Common myeloid progenitor, CD34-positive (primary cell): ENCODE results near the gene PPIH.

Experiments
- CTCF ChIA-PET: fragments of 350-600 bp; sonication (Branson Sonifier 250); formaldehyde crosslinking; loops from one replicate; lab custom pipeline; 2021; ENCODE audit warnings: antibody characterized with exemption; lab: Charles Lee
- POLR2A ChIA-PET: fragments of 350-600 bp; sonication (Branson Sonifier 250); formaldehyde crosslinking; loops from one replicate; lab custom pipeline; 2021; ENCODE audit warnings: antibody characterized with exemption; lab: Charles Lee
- DNase-seq, 3 donors: peaks; one replicate each; pipeline versions ENCODE4 v3.0.0 to v3.0.0-alpha.2; 2013
- H3K27ac ChIP-seq, 2 experiments: 1 replicate in 1 of 2; 2 replicates in 1 of 2; pipeline ENCODE4 v1.7.0; 2013; ENCODE audit warnings: inconsistent platforms in 2 of 2, low read length in 2 of 2, mild to moderate bottlenecking in 2 of 2, low read depth in 1 of 2, moderate library complexity in 1 of 2; ENCODE audit not compliant: severe bottlenecking in 2 of 2, insufficient read depth in 1 of 2, poor library complexity in 1 of 2
- H3K27me3 ChIP-seq, 5 experiments: replicated peaks in 2 of 5; 1 replicate in 3 of 5; 2 replicates in 2 of 5; pipeline versions ENCODE4 v1.6.1 to v1.7.0; 2013; ENCODE audit warnings: low read length in 4 of 5, mild to moderate bottlenecking in 2 of 5, moderate library complexity in 2 of 5, inconsistent platforms in 1 of 5; ENCODE audit not compliant: insufficient read depth in 5 of 5, control insufficient read depth in 4 of 5
- H3K36me3 ChIP-seq, 4 experiments: 1 replicate in 2 of 4; 2 replicates in 2 of 4; pipeline versions ENCODE4 v1.6.1 to v1.7.0; 2013; ENCODE audit warnings: low read length in 3 of 4, control low read depth in 1 of 4, mild to moderate bottlenecking in 1 of 4; ENCODE audit not compliant: control insufficient read depth in 4 of 4, insufficient read depth in 4 of 4
- H3K4me1 ChIP-seq, 4 experiments: 1 replicate in 3 of 4; 2 replicates in 1 of 4; pipeline versions ENCODE4 v1.6.1 to v1.7.1; 2013; ENCODE audit warnings: low read length in 3 of 4, mild to moderate bottlenecking in 3 of 4, control low read depth in 1 of 4, inconsistent platforms in 1 of 4, moderate library complexity in 1 of 4; ENCODE audit not compliant: control insufficient read depth in 4 of 4, insufficient read depth in 4 of 4; ENCODE audit errors: control extremely low read depth in 1 of 4
- H3K4me3 ChIP-seq, 7 experiments: 1 replicate in 4 of 7; 2 replicates in 3 of 7; pipeline versions ENCODE4 v1.5.1 to v1.7.0; 2013; ENCODE audit warnings: mild to moderate bottlenecking in 7 of 7, low read length in 6 of 7, moderate library complexity in 6 of 7, inconsistent platforms in 2 of 7, low read depth in 2 of 7, control low read depth in 1 of 7; ENCODE audit not compliant: insufficient read depth in 4 of 7, control insufficient read depth in 1 of 7; ENCODE audit errors: extremely low read depth in 1 of 7
- H3K9me3 ChIP-seq, 5 experiments: 1 replicate in 4 of 5; 2 replicates in 1 of 5; pipeline versions ENCODE4 v1.6.1 to v1.7.1; 2013; ENCODE audit warnings: low read length in 4 of 5, mild to moderate bottlenecking in 2 of 5, inconsistent platforms in 1 of 5, low read depth in 1 of 5, moderate library complexity in 1 of 5; ENCODE audit not compliant: control insufficient read depth in 4 of 5, insufficient read depth in 2 of 5; ENCODE audit errors: control extremely low read depth in 1 of 5
- WGBS: methylation state at CpG from one replicate; pipeline ENCODE4 v1.1.5; 2013; ENCODE audit not compliant: insufficient coverage; 5-methylcytosine and 5-hydroxymethylcytosine counted together

The PPIH gene

DNA sequence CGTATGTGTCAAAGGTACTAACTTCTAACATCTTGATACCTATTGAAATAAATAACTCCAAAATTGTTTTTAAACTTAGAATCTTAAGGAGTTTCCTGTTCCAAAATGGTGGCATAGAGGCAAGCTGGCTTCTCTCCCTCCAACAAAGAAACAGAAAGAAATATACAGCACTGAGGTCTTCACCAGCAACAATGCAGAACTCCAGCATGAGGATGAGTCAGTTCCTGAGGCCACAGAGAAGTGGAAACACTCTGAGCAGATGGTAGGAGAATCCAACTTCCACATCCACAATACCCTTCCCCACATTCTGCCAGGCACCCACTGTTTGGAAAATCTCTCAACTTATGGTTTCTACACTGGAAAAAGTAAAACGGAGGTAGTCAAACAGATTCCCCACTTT is 12.2 kb upstream of the PPIH start:
- POLR2A ChIA-PET: no interaction called here
- WGBS: 100% methylated on average over 1 of the region's 2 CpGs
- Histone ChIP-seq H3K27me3 (no peaks in the 10 kb centered on the region), H3K4me3 (no peak overlapping the region), H3K36me3 (no peaks in the 10 kb centered on the region), H3K27ac (no peak overlapping the region), H3K4me1 (no peaks in the 10 kb centered on the region), H3K9me3 (peaks cover 0 to 2% (median 0%) of the 10 kb centered on the region in 5 experiments)
- DNase-seq: peak in 2 of 3 donors; percentile 14
- CTCF ChIA-PET: no interaction called here

DNA sequence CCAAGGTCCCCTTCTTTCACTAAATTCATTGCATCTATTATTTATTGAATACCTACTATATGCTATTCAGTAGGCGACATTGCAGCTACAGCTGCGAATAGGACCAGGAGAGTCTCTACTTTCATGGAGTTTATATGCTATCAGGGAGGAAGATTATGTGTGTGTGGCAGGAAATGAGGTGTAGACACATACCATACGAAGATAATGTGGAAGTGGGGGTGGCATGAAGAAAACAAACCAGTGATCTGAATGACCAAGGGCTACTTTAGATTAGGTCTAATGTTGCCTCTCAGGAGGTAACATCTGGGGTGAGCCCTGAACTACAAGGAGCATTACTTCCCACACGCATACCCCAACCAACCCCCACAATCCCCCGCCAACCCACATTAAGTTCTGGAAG is 1.0 kb upstream of the PPIH start:
- H3K4me1 ChIP-seq: peaks cover 13 to 25% (median 21%) of the 10 kb centered on the region in 4 experiments
- H3K36me3 ChIP-seq: peaks cover 0 to 24% (median 12%) of the 10 kb centered on the region in 4 experiments
- no peaks in the 10 kb centered on the region for H3K27me3 ChIP-seq
- H3K4me3 ChIP-seq: peak overlapping the region in 3 of 7 experiments; percentile 28 to 94 (median 93)
- WGBS: 0% methylated on average over 1 of the region's 5 CpGs
- ChIA-PET POLR2A (interaction anchor here (1.9 kb wide), 1 partner anchor 25 kb away, joined by 18 read pairs; the partner anchor contains the start of gene YBX1), CTCF (interaction anchor here (1.0 kb wide), 1 partner anchor 27 kb away, joined by 3 read pairs; no protein-coding TSS in a partner anchor)
- peak in 1 of 3 donors; percentile 8 for DNase-seq
- no peaks in the 10 kb centered on the region for H3K9me3 ChIP-seq
- H3K27ac ChIP-seq: no peak overlapping the region

DNA sequence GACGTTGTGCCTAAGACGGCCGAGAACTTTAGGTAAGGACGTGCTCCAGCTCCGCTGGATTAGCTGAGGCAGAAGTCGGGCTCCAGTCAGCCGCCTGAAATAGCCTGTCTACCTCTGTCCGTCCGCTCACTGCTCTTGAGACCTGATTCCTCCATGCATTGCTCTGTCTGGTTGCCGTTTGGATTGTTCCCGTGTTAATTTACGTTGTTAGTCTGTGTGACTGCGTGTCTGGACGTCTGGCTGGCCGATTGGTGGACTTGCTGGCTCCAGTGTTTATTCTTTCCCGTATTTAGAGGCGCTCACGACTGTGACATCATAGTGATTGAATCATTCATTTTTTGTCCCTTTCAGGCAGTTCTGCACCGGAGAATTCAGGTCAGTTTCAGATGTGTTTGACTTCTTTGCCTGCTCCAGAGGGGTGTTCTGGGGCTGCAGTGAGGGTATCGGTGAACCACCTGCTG is 684 bp downstream of the PPIH start:
- DNase-seq: peak in 1 of 3 donors; percentile 1
- ChIA-PET CTCF (interaction anchor here (1.4 kb wide), 1 partner anchor 12 kb away, joined by 4 read pairs; no protein-coding TSS in a partner anchor), POLR2A (interaction anchor here (1.9 kb wide), 1 partner anchor 24 kb away, joined by 18 read pairs; the partner anchor contains the start of gene YBX1)
- no peaks in the 10 kb centered on the region for H3K27me3 ChIP-seq
- peak overlapping the region; percentile 37 to 83 for H3K27ac ChIP-seq
- H3K4me1 ChIP-seq: peaks cover 13 to 25% (median 21%) of the 10 kb centered on the region in 4 experiments
- WGBS: 14% methylated on average over 20 of the region's 20 CpGs
- no peaks in the 10 kb centered on the region for H3K9me3 ChIP-seq
- H3K36me3 ChIP-seq: peaks cover 3 to 34% (median 17%) of the 10 kb centered on the region in 4 experiments
- peak overlapping the region; percentile 82 to 98 (median 85) for H3K4me3 ChIP-seq

DNA sequence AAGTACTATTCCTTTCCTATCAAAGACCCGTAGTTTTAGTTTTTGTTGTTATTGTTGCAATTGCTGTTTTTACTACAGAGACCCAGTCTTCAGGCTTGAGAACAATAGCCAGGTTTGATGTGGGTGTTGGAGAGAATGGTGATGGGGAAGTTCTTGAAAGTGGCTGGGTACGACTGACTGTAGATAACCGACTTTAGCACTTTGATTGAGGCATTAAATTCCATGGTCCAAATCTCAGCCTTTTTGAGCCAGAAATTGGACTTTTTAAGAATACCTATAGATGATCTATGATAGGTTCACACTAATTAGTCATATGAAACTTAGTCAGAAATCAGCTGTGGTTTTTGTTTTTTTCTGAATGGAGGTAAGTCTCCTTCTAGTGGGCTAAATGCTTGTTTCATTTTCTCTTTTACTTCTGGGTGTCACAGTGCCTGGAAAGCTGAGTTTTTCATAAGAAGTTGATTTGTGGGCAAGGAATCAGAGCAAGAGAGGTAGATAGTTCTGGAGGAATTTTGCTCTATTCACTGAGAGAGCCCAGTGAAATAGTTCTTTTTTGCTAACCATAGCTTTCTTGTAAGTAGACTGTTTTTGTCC is 2.8 kb downstream of the PPIH start:
- WGBS: 100% methylated on average over 2 of the region's 3 CpGs
- Histone ChIP-seq H3K36me3 (peaks cover 17 to 54% (median 35%) of the 10 kb centered on the region in 4 experiments), H3K27me3 (no peaks in the 10 kb centered on the region), H3K4me1 (peaks cover 13 to 25% (median 21%) of the 10 kb centered on the region in 4 experiments), H3K9me3 (no peaks in the 10 kb centered on the region), H3K27ac (no peak overlapping the region), H3K4me3 (no peak overlapping the region)
- POLR2A ChIA-PET: no interaction called here
- DNase-seq: no peak
- CTCF ChIA-PET: interaction anchor here (1.0 to 1.3 kb wide), 2 partner anchors 8 to 86 kb away, joined by 3 to 4 read pairs; no protein-coding TSS in a partner anchor

DNA sequence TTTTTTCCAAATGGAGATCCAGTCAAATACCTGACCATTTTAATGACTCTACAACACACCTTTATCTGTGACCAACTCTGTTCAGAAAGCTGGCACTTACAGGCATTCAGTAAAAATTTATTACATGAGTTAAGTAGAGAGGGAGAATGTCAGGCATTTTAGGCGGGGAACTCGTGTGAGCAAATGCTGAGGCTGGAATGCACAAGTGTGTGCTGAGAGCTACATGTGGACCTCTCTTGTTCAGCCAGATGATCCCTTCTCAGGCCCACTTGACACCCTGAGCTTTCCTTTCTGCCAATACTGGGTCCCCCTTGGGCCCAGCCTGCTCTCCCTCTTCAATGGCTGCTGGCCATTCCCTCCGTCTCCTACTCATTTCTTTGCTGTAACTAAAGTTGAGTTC is 11.7 kb downstream of the PPIH start:
- Histone ChIP-seq H3K4me3 (no peak overlapping the region), H3K4me1 (peaks cover 0 to 7% (median under 1%) of the 10 kb centered on the region in 4 experiments), H3K9me3 (no peaks in the 10 kb centered on the region), H3K27me3 (no peaks in the 10 kb centered on the region), H3K36me3 (peaks cover 36 to 72% (median 60%) of the 10 kb centered on the region in 4 experiments), H3K27ac (no peak overlapping the region)
- POLR2A ChIA-PET: no interaction called here
- DNase-seq: no peak
- CTCF ChIA-PET: interaction anchor here (1.5 kb wide), 1 partner anchor 9 kb away, joined by 4 read pairs; no protein-coding TSS in a partner anchor
- no CpG with 5 or more reads among the region's 3 CpGs for WGBS

DNA sequence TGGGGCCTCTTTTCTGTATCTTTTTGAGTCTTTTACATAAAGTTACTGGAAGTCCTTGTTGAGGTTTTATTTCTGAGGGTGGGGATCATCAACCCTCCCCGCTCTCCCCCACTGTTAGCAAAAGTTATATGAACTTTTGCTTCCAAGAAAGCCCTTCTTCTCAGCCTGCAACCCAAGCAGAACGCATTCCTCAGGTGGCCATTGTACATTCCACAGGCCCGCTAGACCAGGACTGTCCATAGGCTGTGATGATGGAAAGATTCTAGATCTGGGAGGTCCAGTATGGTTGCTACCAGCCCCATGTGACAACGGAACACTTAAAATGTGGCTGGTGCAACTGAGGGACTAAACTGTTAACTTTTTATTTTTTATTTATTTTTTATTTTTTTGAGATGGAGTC is 12.2 kb downstream of the PPIH start:
- no peaks in the 10 kb centered on the region for H3K9me3 ChIP-seq
- ChIA-PET CTCF (interaction anchor here (1.0 kb wide), 1 partner anchor 9 kb away, joined by 3 read pairs; no protein-coding TSS in a partner anchor), POLR2A (no interaction called here)
- H3K27ac ChIP-seq: no peak overlapping the region
- H3K4me1 ChIP-seq: peaks cover 0 to 7% (median under 1%) of the 10 kb centered on the region in 4 experiments
- no peak for DNase-seq
- H3K27me3 ChIP-seq: no peaks in the 10 kb centered on the region
- H3K36me3 ChIP-seq: peaks cover 33 to 74% (median 62%) of the 10 kb centered on the region in 4 experiments
- WGBS: 100% methylated on average over 1 of the region's 4 CpGs
- no peak overlapping the region for H3K4me3 ChIP-seq

DNA sequence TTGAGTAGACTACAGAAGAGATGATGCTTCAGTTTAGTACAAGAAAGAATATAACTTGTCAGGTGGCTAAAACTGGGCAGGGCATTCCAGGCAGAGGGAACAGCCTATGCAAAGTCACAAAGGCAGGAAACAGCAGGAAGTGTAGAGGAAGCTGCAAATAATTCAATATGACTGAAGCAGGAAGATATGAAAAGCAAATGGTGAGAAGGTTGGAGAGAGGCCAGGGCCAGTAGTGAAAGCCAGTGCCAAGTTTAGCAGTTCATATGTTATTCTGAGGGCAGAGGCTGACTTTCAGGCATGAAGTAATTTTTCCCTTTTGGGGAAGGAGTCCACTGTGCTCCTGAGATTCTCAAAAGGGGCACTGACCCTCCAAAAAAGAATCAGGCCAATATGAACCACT is 16.0 kb downstream of the PPIH start:
- H3K9me3 ChIP-seq: no peaks in the 10 kb centered on the region
- no peak overlapping the region for H3K4me3 ChIP-seq
- peak in 2 of 3 donors; percentile 26 to 48 for DNase-seq
- CTCF ChIA-PET: interaction anchor here (1.2 kb wide), 1 partner anchor 17 kb away, joined by 3 read pairs; no protein-coding TSS in a partner anchor
- H3K36me3 ChIP-seq: peaks cover 16 to 50% (median 41%) of the 10 kb centered on the region in 4 experiments
- no peaks in the 10 kb centered on the region for H3K27me3 ChIP-seq
- peaks cover 0 to 7% (median under 1%) of the 10 kb centered on the region in 4 experiments for H3K4me1 ChIP-seq
- no peak overlapping the region for H3K27ac ChIP-seq
- POLR2A ChIA-PET: no interaction called here
